ENCODE results near the gene SIK3. TPM values are rescaled to one million over a fixed set of nuclear protein-coding genes. Genes with fewer than 3 reads are reported as not detected.

Gene SIK3
- total RNA-seq, 4 donors from 2014 or later: 14.1 to 77.0 (median 40.7) TPM

DNA sequence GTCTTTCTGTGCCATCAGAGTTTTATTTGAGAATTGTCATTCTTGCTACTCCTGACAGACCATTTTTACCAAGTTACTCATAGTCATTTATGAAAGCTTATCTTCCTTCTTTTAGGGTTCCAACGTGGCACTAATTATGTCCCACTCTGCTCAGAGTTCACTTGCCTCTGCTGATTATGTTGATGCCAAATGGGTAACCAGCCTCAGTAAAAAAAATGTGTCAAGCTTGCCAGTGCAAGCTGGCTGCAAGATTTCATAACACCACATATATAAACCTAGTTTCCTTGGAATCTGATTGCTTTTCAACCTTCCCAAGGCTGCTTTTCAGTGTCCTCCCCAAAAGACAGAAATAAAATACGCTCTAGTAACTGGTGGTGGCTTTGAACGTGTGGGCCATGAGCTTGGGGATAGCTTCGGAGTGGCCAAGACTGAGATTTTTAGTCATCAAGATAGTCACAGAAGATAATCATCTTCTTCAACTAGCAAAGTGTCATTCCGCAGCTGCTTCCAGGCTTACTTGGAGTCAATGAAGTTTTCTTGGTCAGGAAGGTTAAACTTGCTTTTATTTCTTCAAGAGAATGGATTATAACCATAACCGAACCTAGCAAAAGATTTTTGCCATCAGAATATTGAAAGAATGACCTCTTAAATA lies 231.3 kb downstream of the SIK3 start:
- no peak overlapping the region for H3K27ac ChIP-seq
- no peak for TF ChIP-seq POLR2A (IDR thresholded peaks at IDR 0.05)
- TF ChIP-seq, protein P1, sequence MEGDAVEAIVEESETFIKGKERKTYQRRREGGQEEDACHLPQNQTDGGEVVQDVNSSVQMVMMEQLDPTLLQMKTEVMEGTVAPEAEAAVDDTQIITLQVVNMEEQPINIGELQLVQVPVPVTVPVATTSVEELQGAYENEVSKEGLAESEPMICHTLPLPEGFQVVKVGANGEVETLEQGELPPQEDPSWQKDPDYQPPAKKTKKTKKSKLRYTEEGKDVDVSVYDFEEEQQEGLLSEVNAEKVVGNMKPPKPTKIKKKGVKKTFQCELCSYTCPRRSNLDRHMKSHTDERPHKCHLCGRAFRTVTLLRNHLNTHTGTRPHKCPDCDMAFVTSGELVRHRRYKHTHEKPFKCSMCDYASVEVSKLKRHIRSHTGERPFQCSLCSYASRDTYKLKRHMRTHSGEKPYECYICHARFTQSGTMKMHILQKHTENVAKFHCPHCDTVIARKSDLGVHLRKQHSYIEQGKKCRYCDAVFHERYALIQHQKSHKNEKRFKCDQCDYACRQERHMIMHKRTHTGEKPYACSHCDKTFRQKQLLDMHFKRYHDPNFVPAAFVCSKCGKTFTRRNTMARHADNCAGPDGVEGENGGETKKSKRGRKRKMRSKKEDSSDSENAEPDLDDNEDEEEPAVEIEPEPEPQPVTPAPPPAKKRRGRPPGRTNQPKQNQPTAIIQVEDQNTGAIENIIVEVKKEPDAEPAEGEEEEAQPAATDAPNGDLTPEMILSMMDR (IDR thresholded peaks at IDR 0.05): no peak
- no peaks in the 10 kb centered on the region for H3K27me3 ChIP-seq
- H3K36me3 ChIP-seq: no peaks in the 10 kb centered on the region
- no peak for DNase-seq
- H3K4me1 ChIP-seq: no peaks in the 10 kb centered on the region
- no peaks in the 10 kb centered on the region for H3K9me3 ChIP-seq
- no peak overlapping the region for H3K4me3 ChIP-seq
- intact Hi-C loops (cut with DNase I; ENCODE audit: low total_unique reads): no loop called here

DNA sequence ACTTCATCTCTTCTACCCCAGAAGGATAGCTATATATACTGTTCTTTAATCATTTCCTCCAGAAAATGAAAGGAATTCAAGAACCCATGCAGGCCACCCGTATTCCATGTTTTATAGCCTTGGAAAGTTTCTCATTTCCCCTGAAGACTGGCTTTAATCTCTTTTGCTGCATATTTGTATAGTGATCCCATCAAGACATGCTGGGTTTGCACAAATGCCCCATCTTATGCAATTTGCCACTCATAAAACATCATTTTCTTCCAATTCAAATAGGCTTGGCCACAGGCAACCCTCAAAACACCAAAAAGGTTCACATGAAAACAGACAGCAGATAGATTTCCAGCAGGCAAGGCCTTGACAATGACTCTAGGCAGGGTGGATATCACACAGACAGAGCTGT lies 232.5 kb downstream of the SIK3 start:
- Histone ChIP-seq H3K36me3 (no peaks in the 10 kb centered on the region), H3K27ac (no peak overlapping the region), H3K4me1 (no peaks in the 10 kb centered on the region), H3K27me3 (no peaks in the 10 kb centered on the region), H3K9me3 (no peaks in the 10 kb centered on the region), H3K4me3 (no peak overlapping the region)
- DNase-seq: no peak
- intact Hi-C loops (cut with DNase I; ENCODE audit: low total_unique reads): no loop called here
- TF ChIP-seq, protein P1 (IDR thresholded peaks at IDR 0.05): no peak
- no peak for TF ChIP-seq POLR2A (IDR thresholded peaks at IDR 0.05)

DNA sequence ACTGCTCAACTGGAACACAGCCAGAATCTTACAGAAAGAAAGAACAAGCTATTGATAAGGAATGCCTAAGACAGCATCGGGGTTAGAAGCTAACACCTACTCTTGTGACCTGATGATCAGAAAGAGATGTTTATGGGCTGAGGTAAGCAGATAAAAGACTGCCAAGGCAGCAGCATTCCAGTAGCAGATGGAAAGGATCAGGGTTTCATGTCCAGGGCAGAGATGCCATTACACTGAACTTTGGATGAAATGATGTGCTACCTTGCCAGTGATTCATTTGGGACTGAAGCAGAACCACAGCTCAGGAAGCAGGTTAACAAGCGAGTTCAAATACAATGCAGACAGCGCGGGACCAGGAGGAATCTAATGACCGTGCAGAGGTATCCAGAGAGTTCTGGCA lies 233.7 kb downstream of the SIK3 start:
- Histone ChIP-seq H3K9me3 (no peaks in the 10 kb centered on the region), H3K27ac (no peak overlapping the region), H3K27me3 (no peaks in the 10 kb centered on the region), H3K4me1 (no peaks in the 10 kb centered on the region), H3K4me3 (no peak overlapping the region), H3K36me3 (no peaks in the 10 kb centered on the region)
- TF ChIP-seq, protein P1 (IDR thresholded peaks at IDR 0.05): no peak
- TF ChIP-seq POLR2A (IDR thresholded peaks at IDR 0.05): no peak
- no peak for DNase-seq
- intact Hi-C loops (cut with DNase I; ENCODE audit: low total_unique reads): no loop called here

DNA sequence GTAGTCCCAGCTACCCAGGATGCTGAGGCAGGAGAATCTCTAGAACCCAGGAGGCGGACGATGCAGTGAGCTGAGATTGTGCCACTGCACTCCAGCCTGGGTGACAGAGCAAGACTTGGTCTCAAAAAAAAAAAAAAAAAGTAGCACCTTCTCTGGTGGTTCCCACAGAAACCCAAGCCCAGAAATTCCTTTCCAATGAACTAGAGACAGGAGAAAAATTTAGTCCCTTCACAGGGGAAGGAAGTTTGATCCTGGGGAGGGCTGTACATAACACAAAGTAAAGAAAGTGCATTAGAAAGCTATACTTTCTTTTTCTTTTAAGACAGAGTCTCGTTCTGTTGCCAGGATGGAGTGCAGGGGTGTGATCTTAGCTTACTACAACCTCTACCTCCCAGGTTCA lies 235.3 kb downstream of the SIK3 start:
- no peaks in the 10 kb centered on the region for H3K27me3 ChIP-seq
- intact Hi-C loops (cut with DNase I; ENCODE audit: low total_unique reads): no loop called here
- no peaks in the 10 kb centered on the region for H3K36me3 ChIP-seq
- H3K9me3 ChIP-seq: no peaks in the 10 kb centered on the region
- H3K27ac ChIP-seq: no peak overlapping the region
- no peak for DNase-seq
- TF ChIP-seq, protein P1 (IDR thresholded peaks at IDR 0.05): no peak
- no peak for TF ChIP-seq POLR2A (IDR thresholded peaks at IDR 0.05)
- no peaks in the 10 kb centered on the region for H3K4me1 ChIP-seq
- H3K4me3 ChIP-seq: no peak overlapping the region

DNA sequence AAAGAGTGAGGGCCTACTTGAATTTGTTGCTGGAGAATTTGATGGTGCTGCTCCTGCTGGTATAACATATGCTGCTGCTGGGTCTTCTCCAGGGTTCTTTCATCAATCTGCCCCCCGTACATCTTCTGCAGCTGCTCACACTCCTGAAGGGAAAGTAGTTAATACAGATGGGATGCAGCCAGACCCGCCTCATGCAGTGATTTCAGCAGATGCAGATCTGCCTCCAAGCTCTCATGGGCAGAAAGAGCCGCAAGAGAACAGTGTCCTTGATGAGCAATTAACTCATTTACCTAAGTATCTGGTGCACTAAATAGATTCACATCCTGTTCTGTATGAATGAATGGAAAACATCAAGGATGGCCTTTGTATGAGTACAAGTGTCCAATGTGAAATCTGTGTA lies 236.0 kb downstream of the SIK3 start:
- intact Hi-C loops (cut with DNase I; ENCODE audit: low total_unique reads): no loop called here
- H3K36me3 ChIP-seq: no peaks in the 10 kb centered on the region
- H3K27ac ChIP-seq: no peak overlapping the region
- DNase-seq: no peak
- no peaks in the 10 kb centered on the region for H3K4me1 ChIP-seq
- TF ChIP-seq POLR2A (IDR thresholded peaks at IDR 0.05): no peak
- TF ChIP-seq, protein P1 (IDR thresholded peaks at IDR 0.05): no peak
- no peaks in the 10 kb centered on the region for H3K9me3 ChIP-seq
- H3K4me3 ChIP-seq: no peak overlapping the region
- no peaks in the 10 kb centered on the region for H3K27me3 ChIP-seq
